Fibroblast of lung (primary cell): Measurements from ENCODE around the gene NMNAT2. TPM values are rescaled to one million over a fixed set of nuclear protein-coding genes. Genes with fewer than 3 reads are reported as not detected.
A peak's percentile ranks its signal among the peaks of the same experiment; 100 is the strongest.

Source experiments
- DNase-seq, 2 donors: peaks; one replicate each; pipeline versions ENCODE4 v3.0.0 to v3.0.0-alpha.2; 2010; ENCODE audit warnings: low read depth in 2 of 2
- H2AFZ ChIP-seq: 2 replicates; pipeline ENCODE4 v1.5.1; 2012; ENCODE audit warnings: low read length, control low read depth, inconsistent platforms
- H3K27ac ChIP-seq: 2 replicates; pipeline ENCODE4 v1.5.1; 2011; ENCODE audit warnings: low read length, control low read depth; ENCODE audit not compliant: insufficient read depth
- H3K27me3 ChIP-seq: 2 replicates; pipeline ENCODE4 v1.5.1; 2011; ENCODE audit warnings: mild to moderate bottlenecking, low read length; ENCODE audit not compliant: control insufficient read depth, insufficient read depth
- H3K36me3 ChIP-seq: 2 replicates; pipeline ENCODE4 v1.5.1; 2011; ENCODE audit warnings: low read length; ENCODE audit not compliant: control insufficient read depth, insufficient read depth
- H3K4me1 ChIP-seq: 2 replicates; pipeline ENCODE4 v1.5.1; 2011; ENCODE audit warnings: low read length; ENCODE audit not compliant: control insufficient read depth, insufficient read depth; ENCODE audit errors: extremely low read depth
- H3K4me2 ChIP-seq: 2 replicates; pipeline ENCODE4 v1.5.1; 2011; ENCODE audit warnings: low read length, control low read depth; ENCODE audit not compliant: insufficient read depth; ENCODE audit errors: extremely low read depth
- H3K4me3 ChIP-seq, 4 experiments: fragments of 200-600 bp in 1 of 4; sonication (generic) in 1 of 4; replicated peaks in 1 of 4; 2 replicates each; pipeline ENCODE4 v1.5.1; 2011 to 2016; ENCODE audit warnings: low read length in 4 of 4, low read depth in 3 of 4, mild to moderate bottlenecking in 3 of 4, control low read depth in 2 of 4, inconsistent platforms in 1 of 4, mixed read lengths in 1 of 4; ENCODE audit not compliant: insufficient read depth in 1 of 4; ENCODE audit errors: control extremely low read depth in 1 of 4
- H3K79me2 ChIP-seq: 2 replicates; pipeline ENCODE4 v1.5.1; 2012; ENCODE audit warnings: mild to moderate bottlenecking, low read length, inconsistent platforms; ENCODE audit not compliant: control insufficient read depth, insufficient read depth
- H3K9ac ChIP-seq: 2 replicates; pipeline ENCODE4 v1.5.1; 2011; ENCODE audit warnings: mild to moderate bottlenecking, low read length, control low read depth; ENCODE audit not compliant: insufficient read depth
- H3K9me3 ChIP-seq: 2 replicates; pipeline ENCODE4 v1.5.1; 2012; ENCODE audit warnings: low read depth, low read length; ENCODE audit not compliant: control insufficient read depth, insufficient read depth
- H4K20me1 ChIP-seq: 2 replicates; pipeline ENCODE4 v1.5.1; 2011; ENCODE audit warnings: low read length; ENCODE audit not compliant: control insufficient read depth, insufficient read depth; ENCODE audit errors: extremely low read depth
- EZH2 ChIP-seq: IDR thresholded peaks from 2 replicates; pipeline ENCODE4 v1.5.1; 2012; ENCODE audit warnings: low read length, control low read depth, mild to moderate bottlenecking; ENCODE audit errors: missing control alignments
- polyA plus RNA-seq, 2 donors: library from polyadenylated mRNA; depleted of rRNA in 1 of 2; stranded (reverse) in 1 of 2; unstranded in 1 of 2; fragments of >200 nt; gene quantifications; 2 replicates each; pipeline ENCODE4 v1.2.1, GENCODE V29; 2011 to 2012; ENCODE audit warnings: missing spikeins in 1 of 2
- total RNA-seq: library from RNA; depleted of rRNA; stranded (reverse); fragments of >200 nt; gene quantifications from 2 replicates; pipeline ENCODE4 v1.2.1, GENCODE V29; 2014
- TF ChIP-seq, protein P1 (sequence below), 2 donors: IDR thresholded peaks in 1 of 2; conservative IDR thresholded peaks in 1 of 2; 1 replicate in 1 of 2; 2 replicates in 1 of 2; pipeline ENCODE4 v1.5.1; 2011 to 2012; ENCODE audit warnings: low read length in 2 of 2, control low read depth in 1 of 2, inconsistent platforms in 1 of 2, low read depth in 1 of 2, mild to moderate bottlenecking in 1 of 2

NMNAT2 gene
- total and polyA plus RNA-seq, 2 donors (not counting 1 experiment from before 2014, with no cell fraction given) = under 0.01 to 0.61 TPM

DNA sequence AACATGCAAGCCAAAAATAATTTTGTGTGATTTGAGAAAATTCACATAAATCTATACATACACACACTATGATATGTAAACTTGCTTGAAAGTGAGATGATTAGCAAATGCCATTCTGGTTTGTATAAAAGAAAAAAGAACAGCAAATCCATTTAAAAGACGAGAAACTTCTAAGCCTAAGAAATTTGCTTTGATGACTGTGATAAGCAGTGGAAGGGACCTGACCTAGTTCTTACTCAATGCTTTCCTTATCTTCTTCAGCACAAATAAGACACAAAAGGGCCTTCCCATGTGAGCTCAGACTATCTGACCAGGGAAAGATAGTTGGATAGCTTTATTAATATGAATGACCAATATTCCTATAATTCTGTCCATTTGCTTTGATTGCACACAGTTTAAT is 25.3 kb upstream of the NMNAT2 start:
- DNase-seq = no peak
- no peak overlapping the region for H3K9ac ChIP-seq
- no peaks in the 10 kb centered on the region for H3K9me3 ChIP-seq
- H2AFZ ChIP-seq = no peak overlapping the region
- TF ChIP-seq EZH2 = no peak
- TF ChIP-seq, protein P1, sequence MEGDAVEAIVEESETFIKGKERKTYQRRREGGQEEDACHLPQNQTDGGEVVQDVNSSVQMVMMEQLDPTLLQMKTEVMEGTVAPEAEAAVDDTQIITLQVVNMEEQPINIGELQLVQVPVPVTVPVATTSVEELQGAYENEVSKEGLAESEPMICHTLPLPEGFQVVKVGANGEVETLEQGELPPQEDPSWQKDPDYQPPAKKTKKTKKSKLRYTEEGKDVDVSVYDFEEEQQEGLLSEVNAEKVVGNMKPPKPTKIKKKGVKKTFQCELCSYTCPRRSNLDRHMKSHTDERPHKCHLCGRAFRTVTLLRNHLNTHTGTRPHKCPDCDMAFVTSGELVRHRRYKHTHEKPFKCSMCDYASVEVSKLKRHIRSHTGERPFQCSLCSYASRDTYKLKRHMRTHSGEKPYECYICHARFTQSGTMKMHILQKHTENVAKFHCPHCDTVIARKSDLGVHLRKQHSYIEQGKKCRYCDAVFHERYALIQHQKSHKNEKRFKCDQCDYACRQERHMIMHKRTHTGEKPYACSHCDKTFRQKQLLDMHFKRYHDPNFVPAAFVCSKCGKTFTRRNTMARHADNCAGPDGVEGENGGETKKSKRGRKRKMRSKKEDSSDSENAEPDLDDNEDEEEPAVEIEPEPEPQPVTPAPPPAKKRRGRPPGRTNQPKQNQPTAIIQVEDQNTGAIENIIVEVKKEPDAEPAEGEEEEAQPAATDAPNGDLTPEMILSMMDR (conservative IDR thresholded peaks at IDR 0.05 in 1 of 2, IDR thresholded peaks at IDR 0.05 in 1 of 2; ENCODE audit: low read depth in 1 of 2, low read length in 2 of 2) = no peak
- H3K27ac ChIP-seq = no peak overlapping the region
- H3K4me2 ChIP-seq = no peak overlapping the region
- H4K20me1 ChIP-seq = no peaks in the 10 kb centered on the region
- no peaks in the 10 kb centered on the region for H3K36me3 ChIP-seq
- no peak overlapping the region for H3K4me3 ChIP-seq
- peaks cover 2% of the 10 kb centered on the region for H3K27me3 ChIP-seq
- H3K4me1 ChIP-seq = no peaks in the 10 kb centered on the region
- no peaks in the 10 kb centered on the region for H3K79me2 ChIP-seq

DNA sequence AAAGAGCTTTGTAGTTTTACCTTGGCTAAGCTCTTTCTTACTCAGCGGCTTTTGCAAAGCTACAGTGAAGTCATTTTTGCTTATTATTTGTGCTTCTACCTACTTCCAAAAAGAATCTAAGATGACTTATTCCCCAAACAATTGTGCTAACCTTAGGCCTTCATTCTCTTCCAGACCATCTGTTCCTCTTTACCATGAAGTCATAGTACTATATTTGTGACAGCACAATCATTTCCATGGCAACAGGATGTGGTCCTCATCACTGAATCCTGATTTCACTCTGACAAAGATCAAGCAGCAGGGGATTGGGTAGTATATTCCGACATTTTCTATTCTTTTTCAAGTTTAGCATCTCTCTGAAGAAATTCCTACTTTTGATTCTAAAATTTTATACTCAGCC is 24.8 kb upstream of the NMNAT2 start:
- no peaks in the 10 kb centered on the region for H4K20me1 ChIP-seq
- TF ChIP-seq, protein P1 (conservative IDR thresholded peaks at IDR 0.05 in 1 of 2, IDR thresholded peaks at IDR 0.05 in 1 of 2; ENCODE audit: low read depth in 1 of 2, low read length in 2 of 2) = no peak
- TF ChIP-seq EZH2 = no peak
- no peak overlapping the region for H3K9ac ChIP-seq
- peaks cover 2% of the 10 kb centered on the region for H3K27me3 ChIP-seq
- H3K79me2 ChIP-seq = no peaks in the 10 kb centered on the region
- no peaks in the 10 kb centered on the region for H3K36me3 ChIP-seq
- no peaks in the 10 kb centered on the region for H3K4me1 ChIP-seq
- DNase-seq = peak in 1 of 2 donors; percentile 20
- no peaks in the 10 kb centered on the region for H3K9me3 ChIP-seq
- no peak overlapping the region for H3K4me2 ChIP-seq
- no peak overlapping the region for H3K27ac ChIP-seq
- H3K4me3 ChIP-seq = no peak overlapping the region
- no peak overlapping the region for H2AFZ ChIP-seq

DNA sequence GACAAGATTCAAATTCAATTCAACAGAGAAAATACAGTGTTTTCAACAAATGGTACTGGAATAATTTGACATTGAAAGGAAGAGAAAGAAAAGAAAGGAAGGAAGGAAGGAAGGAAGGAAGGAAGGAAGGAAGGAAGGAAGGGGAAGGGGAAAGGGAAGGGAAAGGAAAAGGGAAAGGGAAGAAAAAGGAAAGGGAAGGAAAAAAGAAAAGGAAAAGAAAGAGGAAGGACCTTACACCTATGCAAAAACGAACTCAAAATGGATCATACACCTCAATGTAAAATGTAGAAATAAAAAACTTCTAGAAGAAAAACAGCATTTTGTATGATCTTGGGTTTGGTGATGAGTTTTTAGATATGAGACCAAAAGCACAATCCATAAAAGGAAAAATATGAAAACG is 19.9 kb upstream of the NMNAT2 start:
- no peak for DNase-seq
- no peak overlapping the region for H3K4me3 ChIP-seq
- H3K9ac ChIP-seq = no peak overlapping the region
- H3K36me3 ChIP-seq = no peaks in the 10 kb centered on the region
- TF ChIP-seq EZH2 = no peak
- TF ChIP-seq, protein P1 (conservative IDR thresholded peaks at IDR 0.05 in 1 of 2, IDR thresholded peaks at IDR 0.05 in 1 of 2; ENCODE audit: low read depth in 1 of 2, low read length in 2 of 2) = no peak
- no peak overlapping the region for H3K4me2 ChIP-seq
- H3K4me1 ChIP-seq = no peaks in the 10 kb centered on the region
- H3K9me3 ChIP-seq = no peaks in the 10 kb centered on the region
- H3K27me3 ChIP-seq = peaks cover 2% of the 10 kb centered on the region
- no peak overlapping the region for H3K27ac ChIP-seq
- no peaks in the 10 kb centered on the region for H4K20me1 ChIP-seq
- H3K79me2 ChIP-seq = no peaks in the 10 kb centered on the region
- no peak overlapping the region for H2AFZ ChIP-seq
